Esophagus mucosa (tissue), 1 donor: ENCODE measurements around the gene PCCA. TPM values are rescaled to one million over a fixed set of nuclear protein-coding genes. Genes with fewer than 3 reads are reported as not detected.
"Not testable (repeated sequence)": the region's sequence is repeated elsewhere in the genome, so short reads cannot be mapped to it uniquely, and the experiment has no call there.

Experiments
- ATAC-seq: fragments of 200-7000 bp; cut with Tn5 transposase; one replicate; pipeline ENCODE4 v1.9.1; 2020
- total RNA-seq: library from RNA; stranded (reverse); gene quantifications from one replicate; pipeline ENCODE4 v1.2.4, GENCODE V29; 2023
- donor health status: DM: yes; HTN: yes; CAD: no.

PCCA gene
- total RNA-seq, 1 donor from 2014 or later: 23.0 TPM

DNA sequence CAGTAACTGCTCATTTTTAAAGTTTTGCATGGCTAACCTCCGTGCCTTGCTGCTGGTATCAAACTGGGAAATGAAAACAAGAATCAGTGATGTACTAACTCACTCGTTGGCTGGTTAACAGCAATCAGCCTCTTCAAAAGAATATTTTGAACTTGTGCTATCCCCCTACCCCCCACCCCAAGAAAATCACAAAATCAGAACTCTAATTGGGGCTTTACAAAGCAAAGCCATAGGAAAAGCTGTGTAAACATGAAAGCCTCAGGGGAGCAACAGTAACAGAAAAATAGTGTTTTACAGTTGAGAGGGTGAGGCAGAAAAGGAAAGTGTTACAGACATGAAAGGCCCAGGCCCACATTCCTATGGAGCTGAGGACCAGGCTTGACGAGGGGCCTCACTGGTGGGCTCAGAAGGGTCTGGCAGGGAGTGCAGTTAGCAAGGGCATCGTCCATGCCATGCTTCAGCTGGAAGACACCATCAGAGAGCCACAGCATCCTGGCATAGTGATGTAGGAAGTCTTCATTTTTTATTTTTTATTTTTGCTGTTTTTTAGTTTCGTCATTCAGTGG, 217.6 kb downstream of the PCCA start:
- no peak for ATAC-seq

DNA sequence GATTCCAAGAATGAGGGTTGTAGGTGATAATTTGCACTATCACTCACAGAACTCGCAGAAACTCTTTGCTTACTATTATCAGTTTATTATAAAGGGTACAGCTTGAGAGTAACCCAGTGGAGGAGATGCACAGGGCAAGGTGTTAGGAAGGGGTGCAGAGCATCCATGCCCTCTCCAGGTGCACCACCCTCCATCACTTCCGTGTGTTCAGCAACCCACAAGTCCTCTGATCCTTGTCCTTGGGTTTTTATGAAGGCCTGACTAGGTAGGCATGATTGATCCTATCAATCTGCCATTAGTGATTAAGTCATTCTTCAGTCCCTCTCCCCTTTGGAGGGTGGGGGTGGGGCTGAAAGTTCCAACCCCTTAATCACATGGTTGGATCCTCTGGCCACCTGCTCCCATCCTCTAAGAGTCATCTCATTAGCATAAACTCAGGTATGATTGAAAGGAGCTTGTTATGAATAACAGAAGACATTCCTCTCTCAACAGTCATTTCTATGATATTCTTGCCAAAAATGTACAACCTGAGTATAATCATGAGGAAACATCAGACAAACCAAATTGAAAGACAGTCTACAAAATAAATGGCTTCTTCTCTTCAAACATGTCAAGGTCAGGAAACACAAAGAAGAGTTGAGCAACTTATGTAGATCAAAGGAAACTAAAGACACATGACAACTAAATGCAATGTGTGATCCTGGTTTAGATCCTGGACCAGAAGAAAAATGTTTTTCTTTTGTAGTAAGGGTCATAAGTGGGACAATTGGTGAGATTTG, 225.4 kb downstream of the PCCA start:
- peak; percentile 37 for ATAC-seq

DNA sequence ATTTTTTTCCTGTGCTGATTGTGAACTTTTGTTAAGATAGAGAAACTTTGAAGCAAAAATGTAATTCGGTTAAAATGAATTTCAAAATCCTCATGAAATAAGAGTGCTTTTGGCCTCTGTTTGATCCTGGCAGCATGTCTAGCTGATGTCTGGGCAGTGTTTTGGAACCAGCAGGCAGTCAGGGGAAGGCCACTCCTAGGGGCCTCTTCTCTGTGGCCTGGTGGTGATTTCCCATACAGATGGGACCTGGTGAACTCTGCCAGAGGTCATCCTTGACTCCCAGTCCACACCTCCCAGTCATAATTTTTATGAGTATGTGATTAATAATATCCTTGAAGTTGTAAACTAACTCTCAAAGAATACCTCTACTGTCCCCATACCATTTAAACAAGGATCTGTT, 226.6 kb downstream of the PCCA start:
- ATAC-seq: no peak

DNA sequence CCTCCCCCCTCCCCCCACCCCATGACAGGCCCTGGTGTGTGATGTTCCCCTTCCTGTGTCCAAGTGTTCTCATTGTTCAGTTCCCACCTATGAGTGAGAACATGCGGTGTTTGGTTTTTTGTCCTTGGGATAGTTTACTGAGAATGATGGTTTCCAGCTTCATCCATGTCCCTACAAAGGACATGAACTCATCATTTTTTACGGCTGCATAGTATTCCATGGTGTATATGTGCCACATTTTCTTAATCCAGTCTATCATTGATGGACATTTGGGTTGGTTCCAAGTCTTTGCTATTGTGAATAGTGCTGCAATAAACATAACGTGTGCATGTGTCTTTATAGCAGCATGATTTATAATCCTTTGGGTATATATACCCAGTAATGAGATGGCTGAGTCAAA, 229.6 kb downstream of the PCCA start:
- not testable (repeated sequence) for ATAC-seq

GRCh38 chr13:100323937-100324336, 235.0 kb downstream of the PCCA start:
- no peak for ATAC-seq

- no peak for ATAC-seq
These were observed 241.8 kb downstream of the PCCA start for GRCh38 chr13:100330662-100331061.

- ATAC-seq: no peak
These were observed 244.2 kb downstream of the PCCA start for GRCh38 chr13:100333141-100333540.

GRCh38 chr13:100334214-100334613, 245.3 kb downstream of the PCCA start:
- no peak for ATAC-seq

- ATAC-seq: no peak
These were observed 248.1 kb downstream of the PCCA start for GRCh38 chr13:100336795-100337516.

DNA sequence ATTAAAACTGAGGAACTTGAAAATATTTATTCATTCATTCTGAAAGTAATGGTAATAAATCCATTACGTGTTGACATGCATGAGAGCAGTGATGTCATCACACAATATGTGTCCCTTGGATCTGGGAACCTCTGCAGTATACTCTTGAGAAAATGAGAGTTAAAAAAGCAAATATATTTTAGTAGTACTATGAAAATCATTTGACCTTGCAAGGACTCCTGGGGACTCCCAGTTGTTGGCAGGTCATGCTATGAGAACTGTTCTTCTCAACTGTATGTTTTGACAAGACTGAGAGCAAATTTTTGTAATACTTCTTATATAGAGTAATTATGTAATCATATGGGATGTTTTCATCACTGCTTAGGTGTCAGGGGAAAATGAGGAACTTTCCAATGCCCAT, 249.4 kb downstream of the PCCA start:
- no peak for ATAC-seq

GRCh38 chr13:100339411-100339940, 250.6 kb downstream of the PCCA start:
- no peak for ATAC-seq

GRCh38 chr13:100340865-100341264, 252.0 kb downstream of the PCCA start:
- ATAC-seq: no peak

DNA sequence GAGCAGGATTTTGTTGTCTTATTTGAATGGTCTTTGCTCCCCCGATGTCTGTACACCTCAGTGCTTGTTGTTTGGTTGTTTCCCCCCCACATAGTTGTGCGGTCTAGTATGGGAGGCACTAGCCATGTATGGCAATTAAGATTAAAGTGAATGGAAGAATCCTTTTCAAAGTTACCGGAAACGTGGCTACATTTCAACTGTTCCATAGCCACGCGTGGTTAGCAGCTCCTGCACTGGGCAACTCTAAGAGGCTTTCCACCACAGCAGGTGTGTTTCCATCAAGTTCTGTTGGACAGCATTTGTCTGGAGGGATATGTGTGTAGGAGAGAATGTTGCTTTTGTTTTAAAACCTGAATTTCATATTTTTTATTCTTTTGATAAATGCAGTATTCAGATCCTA, 252.4 kb downstream of the PCCA start:
- ATAC-seq: no peak

DNA sequence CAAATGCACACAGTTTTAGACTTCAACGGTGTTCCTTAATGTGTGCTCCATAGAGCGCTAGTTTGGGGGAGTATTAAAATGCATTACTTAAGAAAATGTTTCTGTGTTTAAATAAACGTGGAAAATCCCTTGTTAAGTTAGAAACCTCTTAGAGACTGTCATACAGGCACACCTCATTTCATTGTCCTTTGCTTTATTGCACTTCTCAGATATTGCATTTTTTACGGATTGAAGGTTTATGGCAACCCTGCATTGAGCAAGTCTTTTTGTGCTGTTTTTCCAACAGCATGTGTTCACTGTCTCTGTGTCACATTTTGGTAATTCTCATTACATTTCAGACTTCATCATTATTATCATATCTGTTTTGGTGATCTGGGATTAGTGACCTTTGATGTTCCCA, 255.7 kb downstream of the PCCA start:
- no peak for ATAC-seq

- ATAC-seq: peak; percentile 89
These were observed 259.1 kb downstream of the PCCA start for GRCh38 chr13:100347968-100348367.

DNA sequence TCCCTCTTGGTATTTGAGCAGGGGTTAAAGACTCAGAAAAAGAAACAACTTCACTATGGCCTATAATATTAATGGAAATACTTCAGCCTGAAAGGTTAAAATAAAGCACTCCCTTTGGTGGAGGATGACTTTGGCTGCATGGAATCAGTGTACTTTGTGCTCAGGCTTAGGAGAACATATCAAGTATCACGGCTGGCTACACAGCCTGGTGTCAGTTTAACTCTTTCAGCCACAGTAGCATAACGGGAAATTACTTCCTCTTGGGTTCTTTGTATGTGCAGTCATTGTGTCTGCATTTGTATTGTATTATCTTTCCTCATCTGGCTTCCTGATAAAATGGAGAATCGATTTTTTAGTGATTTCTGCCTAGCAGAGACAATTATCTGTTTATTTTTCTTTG, 260.7 kb downstream of the PCCA start:
- no peak for ATAC-seq

DNA sequence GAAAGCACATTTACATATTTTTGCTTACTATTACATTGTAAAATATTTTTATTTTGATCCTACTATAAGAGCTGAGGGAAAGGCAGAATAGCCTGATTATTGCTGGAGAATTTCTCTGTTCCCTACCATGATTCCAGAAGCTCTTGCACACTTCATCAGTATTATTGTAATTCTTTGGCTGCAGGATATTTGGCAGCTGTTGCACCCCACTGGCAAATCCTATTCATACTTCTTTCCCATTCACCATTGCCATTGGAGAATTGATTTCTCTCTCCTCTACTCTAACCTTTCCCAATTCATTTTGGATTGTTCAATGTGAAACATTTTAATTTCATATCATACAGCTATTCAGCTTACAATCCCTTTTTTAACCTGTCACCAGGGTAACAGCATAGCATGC, 261.7 kb downstream of the PCCA start:
- ATAC-seq: no peak

- ATAC-seq: no peak
These were observed 267.5 kb downstream of the PCCA start for GRCh38 chr13:100356426-100356825.

GRCh38 chr13:100356889-100357288, 268.0 kb downstream of the PCCA start:
- no peak for ATAC-seq

GRCh38 chr13:100357764-100358163, 268.9 kb downstream of the PCCA start:
- no peak for ATAC-seq

DNA sequence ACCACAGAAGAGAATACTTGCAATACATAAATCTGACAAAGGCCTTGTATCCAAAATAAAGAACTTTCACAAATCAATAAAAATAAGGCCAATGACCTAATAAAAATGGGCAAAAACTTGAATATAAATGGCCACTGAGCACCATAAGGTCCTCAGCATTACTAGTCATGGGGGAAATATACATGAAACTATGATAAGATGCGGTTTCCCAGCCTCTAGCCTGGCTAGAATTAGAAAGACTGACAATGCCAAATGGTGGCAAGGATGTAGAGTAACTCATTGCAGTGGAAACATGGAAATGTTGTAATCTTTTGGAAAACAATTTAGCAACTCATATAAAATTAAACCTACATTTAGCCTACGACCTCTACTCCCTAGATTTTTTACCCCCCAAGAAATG, 272.6 kb downstream of the PCCA start:
- no peak for ATAC-seq

- no peak for ATAC-seq
These were observed 273.5 kb downstream of the PCCA start for GRCh38 chr13:100362371-100362770.

GRCh38 chr13:100362781-100363180, 273.9 kb downstream of the PCCA start:
- no peak for ATAC-seq

DNA sequence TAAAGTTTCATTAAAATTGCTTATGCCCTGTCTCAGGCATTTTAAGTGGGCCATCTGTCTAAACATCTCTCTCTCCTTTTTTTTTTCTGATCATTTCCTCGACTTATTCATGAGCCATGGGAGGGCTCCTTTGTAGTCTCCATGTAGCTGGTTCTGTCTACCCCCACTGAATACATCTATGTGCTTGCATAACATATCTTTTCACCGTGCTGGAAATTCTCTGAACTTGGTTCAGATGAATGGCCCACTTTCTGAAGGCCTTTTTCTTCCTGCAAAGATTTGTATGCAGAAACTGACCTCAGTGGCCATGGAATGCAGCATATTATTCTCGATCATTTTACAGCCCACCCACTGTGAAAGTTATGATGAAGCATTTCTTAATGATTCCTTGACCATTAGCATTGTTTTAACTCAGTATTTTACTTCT, 274.4 kb downstream of the PCCA start:
- ATAC-seq: no peak
